ENCODE results near the gene TMEM181.
"Not testable (repeated sequence)": the region's sequence is repeated elsewhere in the genome, so short reads cannot be mapped to it uniquely, and the experiment has no call there.

TMEM181 gene

GRCh38 chr6:158654498-158654897 is 94.6 kb downstream of the TMEM181 start:
- H3K4me3 ChIP-seq (ENCODE audit: low read depth, low read length) = no peak overlapping the region
- H3K27me3 ChIP-seq (ENCODE audit: control insufficient read depth, insufficient read depth, low read length) = no peaks in the 10 kb centered on the region
- H3K4me1 ChIP-seq = peaks cover 14% of the 10 kb centered on the region
- TF ChIP-seq, protein P1, sequence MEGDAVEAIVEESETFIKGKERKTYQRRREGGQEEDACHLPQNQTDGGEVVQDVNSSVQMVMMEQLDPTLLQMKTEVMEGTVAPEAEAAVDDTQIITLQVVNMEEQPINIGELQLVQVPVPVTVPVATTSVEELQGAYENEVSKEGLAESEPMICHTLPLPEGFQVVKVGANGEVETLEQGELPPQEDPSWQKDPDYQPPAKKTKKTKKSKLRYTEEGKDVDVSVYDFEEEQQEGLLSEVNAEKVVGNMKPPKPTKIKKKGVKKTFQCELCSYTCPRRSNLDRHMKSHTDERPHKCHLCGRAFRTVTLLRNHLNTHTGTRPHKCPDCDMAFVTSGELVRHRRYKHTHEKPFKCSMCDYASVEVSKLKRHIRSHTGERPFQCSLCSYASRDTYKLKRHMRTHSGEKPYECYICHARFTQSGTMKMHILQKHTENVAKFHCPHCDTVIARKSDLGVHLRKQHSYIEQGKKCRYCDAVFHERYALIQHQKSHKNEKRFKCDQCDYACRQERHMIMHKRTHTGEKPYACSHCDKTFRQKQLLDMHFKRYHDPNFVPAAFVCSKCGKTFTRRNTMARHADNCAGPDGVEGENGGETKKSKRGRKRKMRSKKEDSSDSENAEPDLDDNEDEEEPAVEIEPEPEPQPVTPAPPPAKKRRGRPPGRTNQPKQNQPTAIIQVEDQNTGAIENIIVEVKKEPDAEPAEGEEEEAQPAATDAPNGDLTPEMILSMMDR (IDR thresholded peaks at IDR 0.05) = no peak
- H3K36me3 ChIP-seq (ENCODE audit: control insufficient read depth, insufficient read depth, low read length) = no peaks in the 10 kb centered on the region
- H2AFZ ChIP-seq = peak overlapping the region; percentile 16
- H3K27ac ChIP-seq = peak overlapping the region; percentile 43
- no peaks in the 10 kb centered on the region for H3K79me2 ChIP-seq
- H3K9me3 ChIP-seq (ENCODE audit: control insufficient read depth, low read length) = no peaks in the 10 kb centered on the region
- H3K9ac ChIP-seq = no peak overlapping the region
- no peak overlapping the region for H3K4me2 ChIP-seq (ENCODE audit: low read length)

- Histone ChIP-seq H3K4me3 (ENCODE audit: low read depth, low read length) (no peak overlapping the region), H3K9me3 (ENCODE audit: control insufficient read depth, low read length) (no peaks in the 10 kb centered on the region), H3K4me1 (peaks cover 14% of the 10 kb centered on the region), H3K27ac (peak overlapping the region; percentile 42), H3K27me3 (ENCODE audit: control insufficient read depth, insufficient read depth, low read length) (no peaks in the 10 kb centered on the region), H3K9ac (no peak overlapping the region), H3K36me3 (ENCODE audit: control insufficient read depth, insufficient read depth, low read length) (no peaks in the 10 kb centered on the region), H2AFZ (peak overlapping the region; percentile 69), H3K4me2 (ENCODE audit: low read length) (peak overlapping the region; percentile 37), H3K79me2 (no peaks in the 10 kb centered on the region)
- TF ChIP-seq, protein P1 (IDR thresholded peaks at IDR 0.05) = peak; percentile 16
Observed at GRCh38 chr6:158654960-158655489, 95.1 kb downstream of the TMEM181 start.

DNA sequence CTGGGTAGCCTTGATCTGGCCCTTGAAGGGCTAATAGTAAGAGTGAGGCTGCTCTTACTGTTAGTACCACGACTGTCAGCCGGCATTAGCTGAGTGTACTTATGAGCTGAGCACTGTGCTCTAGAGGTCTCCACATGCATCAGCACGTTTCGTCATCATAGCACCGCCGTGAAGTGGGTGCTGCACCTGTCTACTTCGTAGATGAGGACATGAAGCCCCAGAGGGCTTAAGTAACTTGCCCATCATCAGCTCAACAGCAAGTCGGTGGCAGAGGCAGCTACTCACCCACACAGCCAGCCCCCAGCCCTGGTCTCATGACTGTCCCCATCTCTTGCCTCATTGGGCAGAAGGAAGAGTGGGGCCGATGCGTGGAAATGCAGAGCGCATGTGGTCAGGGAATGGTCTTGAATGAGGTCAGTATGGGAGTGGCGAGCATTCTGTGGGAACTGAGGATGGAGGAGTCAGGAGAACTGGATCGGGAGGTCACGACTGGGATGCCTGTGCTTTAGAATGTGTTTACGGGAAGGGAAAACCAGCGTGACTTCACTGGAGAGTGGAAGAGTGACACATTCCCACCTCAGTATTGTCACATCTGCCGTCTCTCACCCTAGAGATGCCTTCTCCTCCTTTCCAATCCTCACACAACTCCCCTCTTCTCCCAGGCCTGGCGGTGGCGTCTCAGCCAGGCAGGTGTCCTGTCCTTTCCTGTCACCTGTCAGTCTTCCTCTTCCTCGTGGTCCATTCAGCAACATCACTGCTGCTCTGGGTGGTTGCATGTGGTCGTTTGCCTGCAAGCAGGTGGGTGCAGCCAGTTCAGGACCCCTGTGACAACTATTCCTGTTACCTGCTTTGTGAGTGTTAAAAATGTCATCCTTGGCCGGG is 95.9 kb downstream of the TMEM181 start:
- no peaks in the 10 kb centered on the region for H3K36me3 ChIP-seq (ENCODE audit: control insufficient read depth, insufficient read depth, low read length)
- H3K4me1 ChIP-seq = peaks cover 14% of the 10 kb centered on the region
- peak overlapping the region; percentile 42 for H3K27ac ChIP-seq
- no peaks in the 10 kb centered on the region for H3K9me3 ChIP-seq (ENCODE audit: control insufficient read depth, low read length)
- TF ChIP-seq, protein P1 (IDR thresholded peaks at IDR 0.05) = no peak
- H3K27me3 ChIP-seq (ENCODE audit: control insufficient read depth, insufficient read depth, low read length) = no peaks in the 10 kb centered on the region
- H3K9ac ChIP-seq = no peak overlapping the region
- peak overlapping the region; percentile 69 for H2AFZ ChIP-seq
- no peaks in the 10 kb centered on the region for H3K79me2 ChIP-seq
- peak overlapping the region; percentile 37 for H3K4me2 ChIP-seq (ENCODE audit: low read length)
- H3K4me3 ChIP-seq (ENCODE audit: low read depth, low read length) = no peak overlapping the region

DNA sequence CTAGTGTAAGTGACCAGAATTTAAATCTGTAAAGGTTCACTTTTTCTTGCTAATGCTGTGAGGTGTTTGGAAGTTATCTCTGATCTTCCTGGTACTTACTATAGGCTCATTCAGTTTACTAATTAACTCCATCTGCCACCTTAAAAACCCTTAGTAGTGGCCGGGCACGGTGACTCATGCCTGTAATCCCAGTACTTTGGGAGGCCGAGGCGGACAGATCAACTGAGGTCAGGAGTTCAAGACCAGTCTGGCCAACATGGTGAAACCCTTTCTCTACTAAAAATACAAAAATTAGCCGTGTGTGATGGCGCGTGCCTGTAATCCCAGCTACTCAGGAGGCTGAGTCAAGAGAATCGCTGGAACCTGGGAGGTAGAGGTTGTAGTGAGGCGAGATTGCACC is 97.1 kb downstream of the TMEM181 start:
- peaks cover 14% of the 10 kb centered on the region for H3K4me1 ChIP-seq
- H3K4me3 ChIP-seq (ENCODE audit: low read depth, low read length) = not testable (repeated sequence)

DNA sequence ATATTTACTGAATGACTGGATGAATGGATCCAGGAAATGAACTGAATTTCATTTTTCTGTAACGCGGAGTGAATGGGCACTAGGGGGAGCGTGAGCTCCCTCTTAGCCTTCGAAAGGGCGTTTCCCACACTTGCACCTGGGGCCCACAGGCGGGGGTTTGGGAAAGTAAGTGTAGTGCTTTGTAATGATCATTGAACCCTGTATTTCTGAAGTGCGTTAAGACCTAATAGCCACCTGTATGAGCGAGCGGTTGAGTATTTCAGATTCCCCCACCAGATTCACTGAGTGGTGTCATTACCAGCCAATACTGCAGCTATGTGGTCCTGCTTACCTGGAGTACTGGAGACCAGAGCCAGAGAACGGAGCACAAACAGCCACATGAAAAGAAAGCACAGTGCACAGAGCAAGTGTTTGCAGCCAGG is 100.5 kb downstream of the TMEM181 start:
- no peaks in the 10 kb centered on the region for H3K79me2 ChIP-seq
- no peaks in the 10 kb centered on the region for H3K9me3 ChIP-seq (ENCODE audit: control insufficient read depth, low read length)
- H3K27me3 ChIP-seq (ENCODE audit: control insufficient read depth, insufficient read depth, low read length) = no peaks in the 10 kb centered on the region
- no peak overlapping the region for H2AFZ ChIP-seq
- no peaks in the 10 kb centered on the region for H3K36me3 ChIP-seq (ENCODE audit: control insufficient read depth, insufficient read depth, low read length)
- peaks cover 21% of the 10 kb centered on the region for H3K4me1 ChIP-seq
- no peak overlapping the region for H3K27ac ChIP-seq
- TF ChIP-seq, protein P1 (IDR thresholded peaks at IDR 0.05) = peak; percentile 72
- H3K4me3 ChIP-seq (ENCODE audit: low read depth, low read length) = no peak overlapping the region
- H3K9ac ChIP-seq = no peak overlapping the region
- H3K4me2 ChIP-seq (ENCODE audit: low read length) = no peak overlapping the region

More for the DNA sequence above, 97.1 kb downstream of the TMEM181 start:
- not testable (repeated sequence) for H3K27me3 ChIP-seq (ENCODE audit: control insufficient read depth, insufficient read depth, low read length); H3K79me2 ChIP-seq; H2AFZ ChIP-seq; H3K27ac ChIP-seq; H3K36me3 ChIP-seq (ENCODE audit: control insufficient read depth, insufficient read depth, low read length); H3K4me2 ChIP-seq (ENCODE audit: low read length); H3K9me3 ChIP-seq (ENCODE audit: control insufficient read depth, low read length); H3K9ac ChIP-seq

Data from parathyroid adenoma (tissue), 2 donors.